Inflammatory macrophage (primary cell): ENCODE results near the gene ZNF70.

ENCODE experiments used
- DNase-seq, 2 donors: peaks; one replicate each; pipeline ENCODE4 v3.0.0-alpha.2; 2020 to 2022

Gene ZNF70

GRCh38 chr22:23692598-23693291, 58.2 kb downstream of the ZNF70 start:
- DNase-seq, result no peak

- DNase-seq, result no peak
These were observed 59.0 kb downstream of the ZNF70 start for GRCh38 chr22:23691748-23692423.

DNA sequence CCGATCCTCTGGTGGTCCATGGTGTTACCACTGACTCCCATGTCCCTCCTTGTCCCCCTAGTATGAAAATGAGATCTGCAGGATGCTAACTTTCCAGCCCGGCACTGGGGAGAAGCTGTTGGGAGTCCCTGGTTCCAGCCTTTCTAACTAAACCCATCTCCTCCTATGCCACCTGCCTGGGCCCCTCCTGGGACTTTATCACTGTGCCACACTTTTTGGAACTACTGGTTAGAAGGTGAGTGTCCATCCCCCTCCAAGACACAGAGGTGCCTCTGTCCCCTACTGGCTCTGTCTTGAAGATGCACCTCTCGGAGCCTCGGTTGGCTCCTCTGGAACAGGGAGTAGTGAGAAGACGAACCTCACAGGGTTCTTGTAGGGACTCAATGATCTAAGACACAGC, 60.2 kb downstream of the ZNF70 start, which contains the start of gene RGL4:
Gene RGL4, plus strand, starts transcription at position 301 of the 400 bp plus-strand sequence. CDS start 1,018 bp downstream, outside the sequence.
- no peak for DNase-seq

GRCh38 chr22:23689414-23689813, 61.5 kb downstream of the ZNF70 start:
- no peak for DNase-seq
